T-helper 1 cell treated with Interleukin-12 subunit alpha and Interleukin-12 subunit beta and Interleukin-4 antibody, amounts not matched to agents 30 μg/mL and 1 μg/mL, for 36 hours (primary cell): Measurements from ENCODE around the gene TPST2.

Experiments used
- H3K27ac Mint-ChIP-seq: one replicate; pipeline ENCODE4 v1.8.0; 2021; ENCODE audit warnings: mild to moderate bottlenecking, mixed read lengths
- H3K27me3 Mint-ChIP-seq: one replicate; pipeline ENCODE4 v1.8.0; 2021; ENCODE audit warnings: low read depth, mixed read lengths
- H3K36me3 Mint-ChIP-seq: one replicate; pipeline ENCODE4 v1.8.0; 2021; ENCODE audit warnings: low read depth, mixed read lengths
- H3K4me1 Mint-ChIP-seq: one replicate; pipeline ENCODE4 v1.8.0; 2021; ENCODE audit warnings: low read depth, mixed read lengths
- H3K4me3 Mint-ChIP-seq: one replicate; pipeline ENCODE4 v1.8.0; 2021; ENCODE audit warnings: mild to moderate bottlenecking, moderate library complexity, mixed read lengths
- H3K9me3 Mint-ChIP-seq: one replicate; pipeline ENCODE4 v1.8.0; 2021; ENCODE audit warnings: mixed read lengths

Gene TPST2

DNA sequence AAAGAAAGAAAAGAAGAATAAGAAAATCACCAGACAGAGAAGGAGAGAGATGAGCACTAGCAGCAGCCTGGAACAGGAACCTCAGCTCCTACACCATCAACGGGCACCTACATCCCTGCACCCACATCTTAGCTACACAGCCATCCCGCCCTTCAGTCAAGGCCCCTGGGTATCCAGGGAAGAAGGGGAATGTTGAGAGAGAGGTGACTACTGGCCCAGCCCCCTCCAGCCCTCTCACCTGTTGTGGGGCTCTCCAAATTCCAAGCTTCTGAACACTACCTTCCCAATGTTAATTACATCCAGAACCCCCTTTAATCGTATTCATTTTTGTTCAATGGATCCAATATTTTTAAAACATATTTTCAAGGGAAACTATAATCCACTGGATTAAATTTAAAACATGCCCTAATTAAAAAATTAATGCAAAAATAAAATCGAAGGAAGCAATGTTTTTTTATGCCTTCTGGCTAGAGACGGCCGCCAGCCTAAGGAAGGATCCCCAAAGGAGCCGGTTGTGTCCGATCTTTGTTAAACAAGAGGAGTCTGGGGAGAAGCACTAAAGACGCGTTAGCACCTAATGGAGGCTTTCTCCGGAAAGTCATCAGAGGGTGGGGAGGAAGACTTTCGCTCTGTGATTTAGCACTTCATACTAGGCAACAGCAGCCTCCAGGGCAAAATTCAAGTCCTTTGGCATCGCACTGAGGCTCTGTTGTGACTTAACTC is 9.5 kb downstream of the TPST2 start:
- Mint-ChIP-seq H3K27me3 (no peaks in the 10 kb centered on the region), H3K4me1 (peaks cover 59% of the 10 kb centered on the region), H3K36me3 (peaks cover 43% of the 10 kb centered on the region), H3K27ac (peak overlapping the region; percentile 87), H3K9me3 (no peaks in the 10 kb centered on the region), H3K4me3 (peak overlapping the region; percentile 79)

GRCh38 chr22:26579331-26579886 is 10.5 kb downstream of the TPST2 start:
- peak overlapping the region; percentile 87 for H3K27ac Mint-ChIP-seq
- no peaks in the 10 kb centered on the region for H3K27me3 Mint-ChIP-seq
- H3K4me3 Mint-ChIP-seq, result peak overlapping the region; percentile 79
- peaks cover 41% of the 10 kb centered on the region for H3K36me3 Mint-ChIP-seq
- no peaks in the 10 kb centered on the region for H3K9me3 Mint-ChIP-seq
- H3K4me1 Mint-ChIP-seq, result peaks cover 52% of the 10 kb centered on the region

DNA sequence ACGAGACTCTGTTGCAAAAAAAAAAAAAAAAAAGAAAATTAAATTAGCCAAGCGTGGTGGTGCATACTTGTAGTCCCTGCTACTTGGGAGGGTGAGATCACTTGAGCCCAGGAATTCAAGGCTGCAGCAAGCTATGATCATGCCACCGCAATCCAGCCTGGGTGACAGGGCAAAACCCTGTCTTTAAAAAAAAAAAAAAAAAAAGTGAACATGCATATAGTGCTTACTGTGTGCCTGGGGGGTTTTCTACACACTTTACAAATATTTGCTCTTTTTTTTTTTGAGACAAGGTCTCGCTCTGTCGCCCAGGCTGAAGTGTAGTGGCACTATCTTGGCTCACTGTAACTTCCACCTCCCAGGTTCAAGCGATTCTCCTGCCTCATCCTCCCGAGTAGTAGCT is 12.9 kb downstream of the TPST2 start:
- peaks cover 44% of the 10 kb centered on the region for H3K36me3 Mint-ChIP-seq
- no peak overlapping the region for H3K4me3 Mint-ChIP-seq
- H3K4me1 Mint-ChIP-seq, result peaks cover 57% of the 10 kb centered on the region
- H3K27ac Mint-ChIP-seq, result no peak overlapping the region
- no peaks in the 10 kb centered on the region for H3K27me3 Mint-ChIP-seq
- H3K9me3 Mint-ChIP-seq, result no peaks in the 10 kb centered on the region

DNA sequence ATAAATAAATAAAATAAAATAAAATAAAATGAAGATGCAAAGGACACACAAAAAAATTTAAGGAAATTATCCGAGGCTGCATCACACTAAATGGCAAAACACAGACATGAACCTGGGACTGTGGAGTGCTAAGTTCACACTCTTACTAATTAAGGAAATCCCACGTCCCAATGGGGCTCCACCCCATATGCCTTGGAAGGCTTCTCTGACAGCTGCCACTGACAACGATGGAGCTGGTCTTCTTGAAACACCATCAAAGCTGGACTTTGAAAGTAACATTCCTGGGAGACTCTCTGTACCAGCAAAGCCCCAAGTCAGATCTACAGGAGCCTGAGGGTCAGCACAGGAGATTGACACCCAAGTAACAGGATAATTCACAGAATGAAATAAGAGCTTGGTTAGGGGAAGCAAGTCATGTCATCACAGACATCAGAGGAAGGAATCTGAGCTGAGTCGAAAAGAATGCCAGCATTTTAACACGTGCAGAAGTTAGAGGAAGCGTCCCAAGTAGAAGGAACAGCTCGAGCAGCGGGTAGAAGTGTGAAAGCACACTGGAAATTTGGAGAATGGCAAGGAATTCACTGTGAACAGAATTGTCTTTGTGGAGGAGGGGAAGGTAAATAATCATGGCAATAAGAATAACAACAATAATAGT is 13.8 kb downstream of the TPST2 start:
- Mint-ChIP-seq H3K4me3 (no peak overlapping the region), H3K9me3 (no peaks in the 10 kb centered on the region), H3K4me1 (peaks cover 61% of the 10 kb centered on the region), H3K36me3 (peaks cover 44% of the 10 kb centered on the region), H3K27ac (no peak overlapping the region), H3K27me3 (no peaks in the 10 kb centered on the region)

DNA sequence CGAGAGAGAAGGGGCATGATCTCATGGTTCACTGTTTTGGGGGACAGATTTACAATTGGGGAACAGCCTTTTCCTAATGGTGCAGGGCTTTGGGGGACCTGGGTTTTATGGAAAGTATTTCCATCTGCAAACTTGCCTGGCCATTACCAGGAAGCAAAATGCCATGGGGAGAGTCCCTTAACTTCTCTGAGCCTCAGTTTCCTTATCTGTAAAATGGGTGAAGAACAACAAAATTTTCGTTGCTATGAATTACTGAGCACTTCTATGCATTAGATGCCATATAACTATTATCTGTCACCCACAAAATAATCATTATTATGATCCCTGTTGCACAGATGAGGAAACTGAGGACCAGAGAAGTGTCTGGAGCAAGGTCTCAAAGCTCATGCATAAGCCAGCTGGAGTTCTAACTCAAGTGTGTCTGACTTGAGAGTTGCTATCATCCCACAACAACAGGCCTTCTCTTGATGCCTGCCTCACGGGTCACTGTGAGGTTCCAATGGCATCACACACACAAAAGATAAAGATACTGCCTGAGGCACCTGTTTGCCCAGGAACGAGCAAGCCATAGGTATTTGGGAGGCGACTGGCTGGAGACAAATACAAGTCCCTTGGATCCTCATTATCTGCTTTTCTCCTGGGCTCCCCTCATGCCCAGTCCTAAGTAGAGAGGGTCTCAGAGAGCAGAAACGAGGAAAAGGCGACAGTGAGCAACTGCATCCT is 15.8 kb downstream of the TPST2 start:
- H3K27me3 Mint-ChIP-seq, result no peaks in the 10 kb centered on the region
- no peak overlapping the region for H3K4me3 Mint-ChIP-seq
- peaks cover 43% of the 10 kb centered on the region for H3K36me3 Mint-ChIP-seq
- H3K27ac Mint-ChIP-seq, result no peak overlapping the region
- peaks cover 55% of the 10 kb centered on the region for H3K4me1 Mint-ChIP-seq
- H3K9me3 Mint-ChIP-seq, result no peaks in the 10 kb centered on the region

DNA sequence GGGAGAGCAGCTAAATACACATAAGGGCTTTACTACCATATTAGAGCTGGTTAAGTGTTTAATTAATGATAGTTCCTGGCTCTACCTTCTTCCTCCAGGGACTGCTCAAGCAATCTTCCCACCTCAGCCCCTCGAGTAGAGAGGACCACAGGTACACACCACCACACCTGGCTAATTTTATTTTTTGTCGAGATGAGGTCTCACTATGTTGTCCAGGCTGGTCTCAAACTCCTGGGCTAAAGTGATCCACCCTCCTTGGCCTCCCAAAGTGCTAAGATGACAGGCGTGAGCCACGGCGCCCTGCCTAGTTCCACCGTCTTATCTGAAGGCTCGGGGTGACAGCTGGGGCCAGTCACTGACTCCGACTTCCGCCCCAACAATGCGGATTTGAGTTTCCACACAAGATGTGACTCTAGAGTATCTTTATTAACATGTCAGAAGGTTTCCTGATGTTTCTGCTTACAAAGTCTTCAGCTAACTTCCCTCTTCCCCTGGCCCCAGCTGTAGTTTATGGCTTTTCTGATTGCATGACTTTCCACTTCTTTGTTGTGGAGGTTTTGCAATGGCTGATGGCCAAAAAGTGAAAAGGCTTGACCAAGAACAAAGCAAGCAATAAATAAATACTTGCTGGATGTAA is 16.8 kb downstream of the TPST2 start:
- Mint-ChIP-seq H3K27ac (peak overlapping the region; percentile 27), H3K4me3 (no peak overlapping the region), H3K36me3 (peaks cover 36% of the 10 kb centered on the region), H3K27me3 (no peaks in the 10 kb centered on the region), H3K9me3 (no peaks in the 10 kb centered on the region), H3K4me1 (peaks cover 56% of the 10 kb centered on the region)

DNA sequence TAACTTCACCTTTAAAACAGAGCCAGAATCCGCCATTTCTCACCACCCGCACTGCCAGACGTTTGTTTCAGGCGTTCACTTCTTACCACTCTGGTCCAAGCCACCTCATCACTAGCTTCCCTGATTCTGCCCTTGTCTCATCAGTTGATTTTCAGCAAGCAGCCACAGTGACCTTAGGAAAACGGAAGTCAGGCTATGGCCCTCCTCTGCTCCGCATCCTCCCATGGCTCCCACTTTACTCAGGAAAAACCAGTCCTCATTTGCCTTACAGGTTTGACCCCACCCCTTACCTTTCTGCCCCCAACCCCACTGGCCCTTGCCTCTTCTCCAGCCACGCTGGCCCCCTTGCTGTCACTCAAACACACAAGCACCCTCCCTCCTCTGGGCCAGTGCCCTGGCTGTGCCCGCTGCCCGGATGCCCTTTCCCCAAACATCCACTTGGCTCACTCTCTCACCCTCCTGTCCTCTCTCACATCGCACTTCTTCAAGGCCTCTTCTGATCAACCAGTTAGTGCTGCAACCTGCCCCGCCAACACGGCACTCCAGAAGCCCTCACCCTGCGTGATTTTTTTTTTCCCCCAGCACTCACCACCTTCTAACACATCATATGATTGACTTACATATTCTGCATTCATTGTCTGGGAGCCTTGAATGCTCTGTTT is 18.9 kb downstream of the TPST2 start:
- no peak overlapping the region for H3K4me3 Mint-ChIP-seq
- H3K27ac Mint-ChIP-seq, result peak overlapping the region; percentile 6
- H3K4me1 Mint-ChIP-seq, result peaks cover 55% of the 10 kb centered on the region
- peaks cover 27% of the 10 kb centered on the region for H3K36me3 Mint-ChIP-seq
- H3K27me3 Mint-ChIP-seq, result no peaks in the 10 kb centered on the region
- no peaks in the 10 kb centered on the region for H3K9me3 Mint-ChIP-seq

DNA sequence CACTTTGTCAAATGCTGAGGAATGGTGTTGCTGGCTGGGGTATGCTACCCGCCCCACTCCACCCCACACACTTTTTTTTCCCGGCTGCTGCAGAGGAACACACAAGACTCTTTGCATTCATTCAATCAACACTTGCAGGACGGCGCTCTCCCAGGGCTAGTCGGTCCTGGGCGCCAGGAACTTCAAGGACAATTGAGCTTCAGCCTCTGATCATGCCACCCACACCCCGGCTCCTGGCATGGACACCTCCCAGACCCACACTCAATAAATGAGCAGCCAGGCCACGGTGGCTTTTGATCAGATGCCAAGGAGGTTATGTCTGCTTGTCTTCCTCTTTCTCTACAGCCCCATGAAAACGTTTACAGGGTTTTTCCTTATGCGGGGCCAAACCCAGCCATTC is 19.8 kb downstream of the TPST2 start:
- H3K27ac Mint-ChIP-seq, result no peak overlapping the region
- H3K27me3 Mint-ChIP-seq, result no peaks in the 10 kb centered on the region
- no peak overlapping the region for H3K4me3 Mint-ChIP-seq
- H3K36me3 Mint-ChIP-seq, result peaks cover 26% of the 10 kb centered on the region
- H3K9me3 Mint-ChIP-seq, result no peaks in the 10 kb centered on the region
- H3K4me1 Mint-ChIP-seq, result peaks cover 52% of the 10 kb centered on the region

- H3K27ac Mint-ChIP-seq, result peak overlapping the region; percentile 37
- H3K4me3 Mint-ChIP-seq, result no peak overlapping the region
- H3K27me3 Mint-ChIP-seq, result no peaks in the 10 kb centered on the region
- no peaks in the 10 kb centered on the region for H3K9me3 Mint-ChIP-seq
- peaks cover 50% of the 10 kb centered on the region for H3K4me1 Mint-ChIP-seq
- peaks cover 25% of the 10 kb centered on the region for H3K36me3 Mint-ChIP-seq
These were observed 21.7 kb downstream of the TPST2 start for GRCh38 chr22:26568207-26568706.

- no peaks in the 10 kb centered on the region for H3K27me3 Mint-ChIP-seq
- H3K9me3 Mint-ChIP-seq, result no peaks in the 10 kb centered on the region
- H3K27ac Mint-ChIP-seq, result no peak overlapping the region
- H3K4me3 Mint-ChIP-seq, result no peak overlapping the region
- peaks cover 48% of the 10 kb centered on the region for H3K4me1 Mint-ChIP-seq
- H3K36me3 Mint-ChIP-seq, result peaks cover 19% of the 10 kb centered on the region
These were observed 22.3 kb downstream of the TPST2 start for GRCh38 chr22:26567610-26568009.

GRCh38 chr22:26566994-26567393 is 22.9 kb downstream of the TPST2 start:
- H3K4me3 Mint-ChIP-seq, result no peak overlapping the region
- H3K27ac Mint-ChIP-seq, result no peak overlapping the region
- H3K27me3 Mint-ChIP-seq, result no peaks in the 10 kb centered on the region
- H3K36me3 Mint-ChIP-seq, result peaks cover 17% of the 10 kb centered on the region
- peaks cover 51% of the 10 kb centered on the region for H3K4me1 Mint-ChIP-seq
- no peaks in the 10 kb centered on the region for H3K9me3 Mint-ChIP-seq

GRCh38 chr22:26565889-26566288 is 24.0 kb downstream of the TPST2 start:
- Mint-ChIP-seq H3K9me3 (no peaks in the 10 kb centered on the region), H3K36me3 (peaks cover 10% of the 10 kb centered on the region), H3K4me3 (no peak overlapping the region), H3K4me1 (peaks cover 41% of the 10 kb centered on the region), H3K27ac (no peak overlapping the region), H3K27me3 (no peaks in the 10 kb centered on the region)

DNA sequence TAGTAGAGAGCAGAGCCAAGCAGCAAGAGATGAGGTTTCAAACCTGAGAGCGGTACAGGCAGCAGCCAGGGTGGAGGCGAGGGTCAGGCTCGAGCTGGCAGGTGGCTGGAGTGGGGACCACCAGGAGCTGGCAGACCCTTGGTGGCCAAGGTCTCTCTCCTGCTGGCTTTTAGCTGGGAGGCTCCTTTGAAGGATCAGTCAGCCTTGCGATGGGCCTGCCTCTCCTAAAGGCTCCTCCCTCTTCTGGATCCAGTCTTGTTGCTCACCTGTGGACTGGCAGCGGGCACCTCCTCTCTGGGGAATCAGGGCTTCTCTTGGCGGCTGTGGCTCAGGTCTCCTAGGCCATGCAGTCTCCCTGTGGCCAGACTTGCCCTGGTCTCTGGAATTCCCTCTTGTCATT is 24.8 kb downstream of the TPST2 start:
- Mint-ChIP-seq H3K4me3 (no peak overlapping the region), H3K27me3 (no peaks in the 10 kb centered on the region), H3K27ac (no peak overlapping the region), H3K36me3 (peaks cover 6% of the 10 kb centered on the region), H3K9me3 (no peaks in the 10 kb centered on the region), H3K4me1 (peaks cover 34% of the 10 kb centered on the region)

GRCh38 chr22:26564672-26565071 is 25.3 kb downstream of the TPST2 start:
- peaks cover 33% of the 10 kb centered on the region for H3K4me1 Mint-ChIP-seq
- H3K9me3 Mint-ChIP-seq, result no peaks in the 10 kb centered on the region
- H3K27ac Mint-ChIP-seq, result no peak overlapping the region
- no peak overlapping the region for H3K4me3 Mint-ChIP-seq
- H3K27me3 Mint-ChIP-seq, result no peaks in the 10 kb centered on the region
- peaks cover 6% of the 10 kb centered on the region for H3K36me3 Mint-ChIP-seq
